Natural killer cell (primary cell): ENCODE data around the gene MACROD2. TPM values are rescaled to one million over a fixed set of nuclear protein-coding genes. Genes with fewer than 3 reads are reported as not detected.

ENCODE experiments used
- ATAC-seq, 3 donors: fragments of 150-1000 bp in 2 of 3; fragments of 200-7000 bp in 1 of 3; cut with Tn5 transposase; 1 replicate in 1 of 3; 2 replicates in 2 of 3; pipeline ENCODE4 v1.10.0; 2021; ENCODE audit warnings: mild to moderate bottlenecking in 2 of 3, moderate library complexity in 2 of 3
- DNase-seq, 2 donors: peaks; one replicate each; pipeline versions ENCODE4 v3.0.0 to v3.0.0-alpha.2; 2013 to 2021; ENCODE audit warnings: mixed read lengths in 1 of 2
- H3K27ac ChIP-seq: one replicate; pipeline ENCODE4 v1.5.1; 2013; ENCODE audit warnings: mild to moderate bottlenecking, low read length
- H3K27me3 ChIP-seq: one replicate; pipeline ENCODE4 v1.6.1; 2013; ENCODE audit warnings: low read length; ENCODE audit not compliant: control insufficient read depth, insufficient read depth
- H3K36me3 ChIP-seq: one replicate; pipeline ENCODE4 v1.6.1; 2013; ENCODE audit warnings: low read length; ENCODE audit not compliant: control insufficient read depth, insufficient read depth
- H3K4me1 ChIP-seq: one replicate; pipeline ENCODE4 v1.6.1; 2013; ENCODE audit warnings: low read length; ENCODE audit not compliant: control insufficient read depth, insufficient read depth
- H3K4me3 ChIP-seq: one replicate; pipeline ENCODE4 v1.5.1; 2013; ENCODE audit warnings: low read length
- H3K9me3 ChIP-seq: one replicate; pipeline ENCODE4 v1.6.1; 2013; ENCODE audit warnings: low read length; ENCODE audit not compliant: control insufficient read depth, insufficient read depth
- H3K27ac Mint-ChIP-seq, 2 donors: one replicate each; pipeline ENCODE4 v1.8.0; 2022; ENCODE audit warnings: mild to moderate bottlenecking in 2 of 2, mixed read lengths in 2 of 2, moderate library complexity in 1 of 2
- H3K27me3 Mint-ChIP-seq, 2 donors: one replicate each; pipeline ENCODE4 v1.8.0; 2022; ENCODE audit warnings: low read depth in 2 of 2, mixed read lengths in 2 of 2
- H3K36me3 Mint-ChIP-seq: one replicate; pipeline ENCODE4 v1.8.0; 2022; ENCODE audit warnings: mixed read lengths
- H3K4me1 Mint-ChIP-seq, 2 donors: one replicate each; pipeline ENCODE4 v1.8.0; 2022; ENCODE audit warnings: mixed read lengths in 2 of 2
- H3K4me3 Mint-ChIP-seq: one replicate; pipeline ENCODE4 v1.8.0; 2022; ENCODE audit warnings: mild to moderate bottlenecking, moderate library complexity, mixed read lengths
- H3K9me3 Mint-ChIP-seq, 2 donors: one replicate each; pipeline ENCODE4 v1.8.0; 2022; ENCODE audit warnings: mixed read lengths in 2 of 2
- CTCF ChIP-seq: fragments of 200-600 bp; IDR thresholded peaks from one replicate; pipeline ENCODE4 v1.8.0; 2022; ENCODE audit warnings: antibody characterized with exemption
- WGBS: methylation state at CpG from one replicate; pipeline ENCODE4 v1.1.7; 2013; ENCODE audit warnings: missing lambda C conversion rate; ENCODE audit not compliant: insufficient coverage; 5-methylcytosine and 5-hydroxymethylcytosine counted together
- intact Hi-C: fragments of 100-400 bp; cut with micrococcal nuclease; formaldehyde crosslinking; loops from one replicate; pipeline ENCODE4 v1.14.2; 2022
- total RNA-seq, 4 donors: library from RNA; stranded (reverse); fragments of 120-200 nt in 1 of 4; gene quantifications; one replicate each; pipeline versions ENCODE4 v1.2.3 to v1.2.4, GENCODE V29; 2013 to 2022

MACROD2 gene
- total RNA-seq, 3 donors from 2014 or later (not counting 1 experiment from before 2014, with no cell fraction given) = 0.19 to 0.88 TPM; not detected in 1

GRCh38 chr20:14295238-14295637, 299.9 kb downstream of the MACROD2 start:
- peaks cover 7 to 10% of the 10 kb centered on the region in 2 donors for H3K9me3 Mint-ChIP-seq
- no peak overlapping the region for H3K4me3 Mint-ChIP-seq
- no peak overlapping the region for H3K4me3 ChIP-seq
- no peaks in the 10 kb centered on the region for H3K4me1 ChIP-seq
- no peaks in the 10 kb centered on the region for H3K36me3 Mint-ChIP-seq
- no peak for TF ChIP-seq CTCF
- ATAC-seq (no peak), DNase-seq (no peak)
- no peak overlapping the region for H3K27ac Mint-ChIP-seq
- no peaks in the 10 kb centered on the region for H3K9me3 ChIP-seq
- no peaks in the 10 kb centered on the region for H3K27me3 ChIP-seq
- no peak overlapping the region for H3K27ac ChIP-seq
- H3K27me3 Mint-ChIP-seq = no peaks in the 10 kb centered on the region
- H3K36me3 ChIP-seq = no peaks in the 10 kb centered on the region
- intact Hi-C loops = no loop called here
- H3K4me1 Mint-ChIP-seq = no peaks in the 10 kb centered on the region
- WGBS = 28% methylated on average over 2 of the region's 2 CpGs

- Mint-ChIP-seq H3K4me1 (no peaks in the 10 kb centered on the region), H3K27ac (no peak overlapping the region), H3K4me3 (no peak overlapping the region), H3K27me3 (no peaks in the 10 kb centered on the region), H3K36me3 (no peaks in the 10 kb centered on the region), H3K9me3 (peaks cover 7 to 10% of the 10 kb centered on the region in 2 donors)
- intact Hi-C loops = no loop called here
- no peaks in the 10 kb centered on the region for H3K9me3 ChIP-seq
- WGBS = 25% methylated on average over 2 of the region's 3 CpGs
- H3K4me3 ChIP-seq = no peak overlapping the region
- TF ChIP-seq CTCF = no peak
- H3K27ac ChIP-seq = no peak overlapping the region
- no peak for DNase-seq
- ATAC-seq = no peak
- H3K27me3 ChIP-seq = no peaks in the 10 kb centered on the region
- H3K4me1 ChIP-seq = no peaks in the 10 kb centered on the region
- no peaks in the 10 kb centered on the region for H3K36me3 ChIP-seq
These were observed 300.5 kb downstream of the MACROD2 start for GRCh38 chr20:14295770-14296309.

- peaks cover 8% of the 10 kb centered on the region for H3K36me3 Mint-ChIP-seq
- Histone ChIP-seq H3K9me3 (no peaks in the 10 kb centered on the region), H3K4me1 (no peaks in the 10 kb centered on the region), H3K27ac (no peak overlapping the region), H3K4me3 (no peak overlapping the region), H3K27me3 (no peaks in the 10 kb centered on the region), H3K36me3 (no peaks in the 10 kb centered on the region)
- H3K4me3 Mint-ChIP-seq = no peak overlapping the region
- peaks cover 8 to 12% of the 10 kb centered on the region in 2 donors for H3K9me3 Mint-ChIP-seq
- no peak overlapping the region for H3K27ac Mint-ChIP-seq
- H3K27me3 Mint-ChIP-seq = no peaks in the 10 kb centered on the region
- DNase-seq (no peak), ATAC-seq (no peak)
- no peak for TF ChIP-seq CTCF
- H3K4me1 Mint-ChIP-seq = no peaks in the 10 kb centered on the region
- intact Hi-C loops = no loop called here
- 90% methylated on average over 2 of the region's 4 CpGs for WGBS
These were observed 304.5 kb downstream of the MACROD2 start for GRCh38 chr20:14299831-14300230.

GRCh38 chr20:14303106-14303505, 307.8 kb downstream of the MACROD2 start:
- 87% methylated on average over 6 of the region's 6 CpGs for WGBS
- Mint-ChIP-seq H3K36me3 (peaks cover 9% of the 10 kb centered on the region), H3K4me3 (no peak overlapping the region), H3K4me1 (no peaks in the 10 kb centered on the region), H3K27me3 (no peaks in the 10 kb centered on the region), H3K9me3 (peaks cover 16% of the 10 kb centered on the region in 2 donors), H3K27ac (no peak overlapping the region)
- no peak overlapping the region for H3K27ac ChIP-seq
- H3K27me3 ChIP-seq = no peaks in the 10 kb centered on the region
- no peak overlapping the region for H3K4me3 ChIP-seq
- ATAC-seq = no peak
- no peak for DNase-seq
- no peaks in the 10 kb centered on the region for H3K36me3 ChIP-seq
- H3K4me1 ChIP-seq = no peaks in the 10 kb centered on the region
- H3K9me3 ChIP-seq = no peaks in the 10 kb centered on the region
- intact Hi-C loops = no loop called here
- TF ChIP-seq CTCF = no peak
